B cell (primary cell): ENCODE measurements around the gene ZEB2. TPM values are rescaled to one million over a fixed set of nuclear protein-coding genes. Genes with fewer than 3 reads are reported as not detected.

ENCODE experiments used
- ATAC-seq: fragments of 200-7000 bp; cut with Tn5 transposase; one replicate; pipeline ENCODE4 v1.10.0; 2021; ENCODE audit warnings: low read depth, mild to moderate bottlenecking, moderate number of reproducible peaks, moderate library complexity
- CTCF ChIA-PET: fragments of 350-600 bp; sonication (Branson Sonifier 250); formaldehyde crosslinking; loops from one replicate; lab custom pipeline; 2021; ENCODE audit warnings: antibody characterized with exemption, inconsistent platforms; lab: Charles Lee
- POLR2A ChIA-PET: fragments of 350-600 bp; sonication (Branson Sonifier 250); formaldehyde crosslinking; loops from one replicate; lab custom pipeline; 2021; ENCODE audit warnings: antibody characterized with exemption; lab: Charles Lee
- DNase-seq: peaks from one replicate; pipeline ENCODE4 v3.0.0; 2013
- H2AFZ ChIP-seq: 2 replicates; pipeline ENCODE4 v1.6.1; 2012; ENCODE audit warnings: mild to moderate bottlenecking, low read depth, low read length; ENCODE audit not compliant: insufficient read depth, poor library complexity, severe bottlenecking
- H3K27ac ChIP-seq, 2 donors: 1 replicate in 1 of 2; 2 replicates in 1 of 2; pipeline ENCODE4 v1.5.1; 2012 to 2013; ENCODE audit warnings: low read length in 2 of 2, mild to moderate bottlenecking in 2 of 2, moderate library complexity in 1 of 2
- H3K27me3 ChIP-seq, 4 experiments: fragments of 200-600 bp in 1 of 4; sonication (generic) in 1 of 4; replicated peaks in 1 of 4; 1 replicate in 2 of 4; 2 replicates in 2 of 4; pipeline versions ENCODE4 v1.6.1 to v1.7.0; 2013 to 2016; ENCODE audit warnings: low read length in 3 of 4, mild to moderate bottlenecking in 2 of 4, mixed read lengths in 1 of 4, moderate library complexity in 1 of 4; ENCODE audit not compliant: insufficient read depth in 4 of 4, control insufficient read depth in 3 of 4; ENCODE audit errors: control extremely low read depth in 1 of 4
- H3K36me3 ChIP-seq, 2 experiments: replicated peaks in 1 of 2; 1 replicate in 1 of 2; 2 replicates in 1 of 2; pipeline versions ENCODE4 v1.6.1 to v1.7.1; 2013; ENCODE audit warnings: low read length in 1 of 2; ENCODE audit not compliant: insufficient read depth in 2 of 2, control insufficient read depth in 1 of 2; ENCODE audit errors: control extremely low read depth in 1 of 2, extremely low read depth in 1 of 2
- H3K4me1 ChIP-seq, 2 donors: fragments of 200-600 bp in 1 of 2; sonication (generic) in 1 of 2; 1 replicate in 1 of 2; 2 replicates in 1 of 2; pipeline versions ENCODE4 v1.5.1 to v1.6.1; 2013 to 2017; ENCODE audit warnings: low read length in 2 of 2; ENCODE audit not compliant: control insufficient read depth in 2 of 2, insufficient read depth in 2 of 2
- H3K4me2 ChIP-seq: replicated peaks from 2 replicates; pipeline ENCODE3; 2012; ENCODE audit warnings: mild to moderate bottlenecking, low read depth, low read length; ENCODE audit not compliant: poor library complexity, severe bottlenecking
- H3K4me3 ChIP-seq, 5 experiments: fragments of 200-600 bp in 1 of 5; sonication (generic) in 1 of 5; 1 replicate in 3 of 5; 2 replicates in 2 of 5; pipeline versions ENCODE4 v1.5.1 to v1.7.0; 2011 to 2016; ENCODE audit warnings: low read length in 4 of 5, mild to moderate bottlenecking in 4 of 5, low read depth in 2 of 5, control low read depth in 1 of 5, moderate library complexity in 1 of 5; ENCODE audit not compliant: insufficient read depth in 1 of 5; ENCODE audit errors: control extremely low read depth in 1 of 5, extremely low read depth in 1 of 5
- H3K79me2 ChIP-seq: fragments of 200-600 bp; sonication (generic); one replicate; pipeline ENCODE4 v1.6.0; 2016; ENCODE audit warnings: low read length; ENCODE audit not compliant: control insufficient read depth, insufficient read depth
- H3K9ac ChIP-seq: fragments of 200-600 bp; sonication (generic); 2 replicates; pipeline ENCODE4 v1.6.1; 2017; ENCODE audit warnings: mild to moderate bottlenecking, low read length, moderate library complexity
- H3K9me3 ChIP-seq, 3 donors: one replicate each; pipeline versions ENCODE4 v1.6.1 to v1.7.1; 2013; ENCODE audit warnings: low read length in 2 of 3; ENCODE audit not compliant: control insufficient read depth in 2 of 3, insufficient read depth in 1 of 3; ENCODE audit errors: control extremely low read depth in 1 of 3
- H4K20me1 ChIP-seq: 2 replicates; pipeline ENCODE4 v1.6.0; 2012; ENCODE audit warnings: mild to moderate bottlenecking, low read length; ENCODE audit not compliant: insufficient read depth, control insufficient read depth, poor library complexity, severe bottlenecking
- H3K27ac Mint-ChIP-seq: one replicate; pipeline ENCODE4 v1.8.0; 2021; ENCODE audit warnings: mixed read lengths
- H3K27me3 Mint-ChIP-seq: one replicate; pipeline ENCODE4 v1.8.0; 2021; ENCODE audit warnings: mixed read lengths
- H3K4me1 Mint-ChIP-seq: one replicate; pipeline ENCODE4 v1.8.0; 2021; ENCODE audit warnings: mixed read lengths
- H3K4me3 Mint-ChIP-seq: one replicate; pipeline ENCODE4 v1.8.0; 2021; ENCODE audit warnings: mixed read lengths
- H3K9me3 Mint-ChIP-seq: one replicate; pipeline ENCODE4 v1.8.0; 2022; ENCODE audit warnings: mixed read lengths; ENCODE audit not compliant: insufficient read depth
- EZH2 ChIP-seq: IDR thresholded peaks from 2 replicates; pipeline ENCODE4 v1.6.1; 2012; ENCODE audit warnings: borderline replicate concordance, low read depth, mild to moderate bottlenecking, moderate library complexity, low read length; ENCODE audit not compliant: insufficient read depth, poor library complexity, severe bottlenecking
- WGBS: methylation state at CpG from one replicate; pipeline ENCODE4 v1.1.5; 2013; ENCODE audit warnings: missing lambda C conversion rate; ENCODE audit not compliant: insufficient coverage; 5-methylcytosine and 5-hydroxymethylcytosine counted together
- intact Hi-C: fragments of 100-400 bp; cut with micrococcal nuclease; formaldehyde crosslinking; loops from one replicate; pipeline ENCODE4 v1.10.0; 2022
- polyA plus RNA-seq: library from polyadenylated mRNA; depleted of rRNA; stranded (reverse); fragments of >200 nt; gene quantifications from 2 replicates; pipeline ENCODE4 v1.2.3, GENCODE V29; 2012
- total RNA-seq, 2 donors: library from RNA; stranded (reverse); fragments of 120-200 nt in 1 of 2; gene quantifications; 1 replicate in 1 of 2; 2 replicates in 1 of 2; pipeline versions ENCODE4 v1.2.3 to v1.2.4, GENCODE V29; 2013 to 2022
- TF ChIP-seq, protein P1 (sequence below): fragments of 200-600 bp; IDR thresholded peaks from one replicate; pipeline ENCODE4 v1.8.0; 2022; ENCODE audit warnings: antibody characterized with exemption, mild to moderate bottlenecking

The ZEB2 gene
- total and polyA plus RNA-seq, 2 donors (not counting 1 experiment from before 2014, with no cell fraction given), result 56.3 to 217 TPM

- no peak overlapping the region for H3K4me3 ChIP-seq
- no peak overlapping the region for H2AFZ ChIP-seq
- no CpG with 5 or more reads among the region's 5 CpGs for WGBS
- ATAC-seq (no peak), DNase-seq (no peak)
- intact Hi-C loops, result no loop called here
- H3K27me3 Mint-ChIP-seq, result no peaks in the 10 kb centered on the region
- CTCF ChIA-PET, result no interaction called here
- H3K4me1 ChIP-seq, result peaks cover 18 to 26% of the 10 kb centered on the region in 2 donors
- peaks cover 58% of the 10 kb centered on the region for H3K4me1 Mint-ChIP-seq
- no peaks in the 10 kb centered on the region for H3K27me3 ChIP-seq
- H4K20me1 ChIP-seq, result peaks cover 68% of the 10 kb centered on the region
- no peak overlapping the region for H3K9ac ChIP-seq
- no peak overlapping the region for H3K27ac ChIP-seq
- H3K79me2 ChIP-seq, result peaks cover 97% of the 10 kb centered on the region
- no peaks in the 10 kb centered on the region for H3K9me3 ChIP-seq
- peaks cover 0 to 8% of the 10 kb centered on the region in 2 experiments for H3K36me3 ChIP-seq
- no peak for TF ChIP-seq EZH2
- TF ChIP-seq, protein P1, sequence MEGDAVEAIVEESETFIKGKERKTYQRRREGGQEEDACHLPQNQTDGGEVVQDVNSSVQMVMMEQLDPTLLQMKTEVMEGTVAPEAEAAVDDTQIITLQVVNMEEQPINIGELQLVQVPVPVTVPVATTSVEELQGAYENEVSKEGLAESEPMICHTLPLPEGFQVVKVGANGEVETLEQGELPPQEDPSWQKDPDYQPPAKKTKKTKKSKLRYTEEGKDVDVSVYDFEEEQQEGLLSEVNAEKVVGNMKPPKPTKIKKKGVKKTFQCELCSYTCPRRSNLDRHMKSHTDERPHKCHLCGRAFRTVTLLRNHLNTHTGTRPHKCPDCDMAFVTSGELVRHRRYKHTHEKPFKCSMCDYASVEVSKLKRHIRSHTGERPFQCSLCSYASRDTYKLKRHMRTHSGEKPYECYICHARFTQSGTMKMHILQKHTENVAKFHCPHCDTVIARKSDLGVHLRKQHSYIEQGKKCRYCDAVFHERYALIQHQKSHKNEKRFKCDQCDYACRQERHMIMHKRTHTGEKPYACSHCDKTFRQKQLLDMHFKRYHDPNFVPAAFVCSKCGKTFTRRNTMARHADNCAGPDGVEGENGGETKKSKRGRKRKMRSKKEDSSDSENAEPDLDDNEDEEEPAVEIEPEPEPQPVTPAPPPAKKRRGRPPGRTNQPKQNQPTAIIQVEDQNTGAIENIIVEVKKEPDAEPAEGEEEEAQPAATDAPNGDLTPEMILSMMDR, result no peak
- POLR2A ChIA-PET, result no interaction called here
- H3K4me2 ChIP-seq, result no peak overlapping the region
- no peak overlapping the region for H3K27ac Mint-ChIP-seq
- no peak overlapping the region for H3K4me3 Mint-ChIP-seq
- no peaks in the 10 kb centered on the region for H3K9me3 Mint-ChIP-seq
Observed at GRCh38 chr2:144463266-144463665, 56.7 kb downstream of the ZEB2 start.

GRCh38 chr2:144462266-144462665 is 57.7 kb downstream of the ZEB2 start:
- H3K27ac ChIP-seq, result no peak overlapping the region
- peaks cover 22 to 30% of the 10 kb centered on the region in 2 donors for H3K4me1 ChIP-seq
- intact Hi-C loops, result no loop called here
- no peak overlapping the region for H3K4me3 ChIP-seq
- POLR2A ChIA-PET, result no interaction called here
- Mint-ChIP-seq H3K9me3 (no peaks in the 10 kb centered on the region), H3K4me3 (no peak overlapping the region), H3K4me1 (peaks cover 63% of the 10 kb centered on the region), H3K27me3 (no peaks in the 10 kb centered on the region), H3K27ac (no peak overlapping the region)
- no peaks in the 10 kb centered on the region for H3K27me3 ChIP-seq
- H3K9me3 ChIP-seq, result no peaks in the 10 kb centered on the region
- H3K79me2 ChIP-seq, result peaks cover 97% of the 10 kb centered on the region
- no peak for ATAC-seq
- no peak for DNase-seq
- H3K36me3 ChIP-seq, result peaks cover 0 to 8% of the 10 kb centered on the region in 2 experiments
- H3K9ac ChIP-seq, result no peak overlapping the region
- peaks cover 71% of the 10 kb centered on the region for H4K20me1 ChIP-seq
- TF ChIP-seq EZH2, result no peak
- TF ChIP-seq, protein P1, result no peak
- H3K4me2 ChIP-seq, result no peak overlapping the region
- CTCF ChIA-PET, result no interaction called here
- H2AFZ ChIP-seq, result no peak overlapping the region
- WGBS, result 83% methylated on average over 3 of the region's 6 CpGs
